ENCODE results near the gene CTNNA2.

CTNNA2 gene

GRCh38 chr2:80281049-80281448 is 768.2 kb downstream of the CTNNA2 start:
- TF ChIP-seq EP300 (IDR thresholded peaks at IDR 0.05; ENCODE audit: borderline replicate concordance) (no peak), NFIC (IDR thresholded peaks at IDR 0.05) (no peak)

- TF ChIP-seq CREB1 (IDR thresholded peaks at IDR 0.05; ENCODE audit: low read depth) (no peak), FOXM1 (IDR thresholded peaks at IDR 0.05; ENCODE audit: borderline replicate concordance, low read depth) (no peak), REST (IDR thresholded peaks at IDR 0.05; ENCODE audit: low read depth) (no peak), CEBPB (IDR thresholded peaks at IDR 0.05) (no peak), EP300 (IDR thresholded peaks at IDR 0.05; ENCODE audit: borderline replicate concordance) (no peak), TCF12 (IDR thresholded peaks at IDR 0.05; ENCODE audit: low read depth) (no peak), EGR1 (IDR thresholded peaks at IDR 0.05) (no peak), TAF1 (IDR thresholded peaks at IDR 0.05; ENCODE audit: low read depth) (no peak)
- TF ChIP-seq, protein P1, sequence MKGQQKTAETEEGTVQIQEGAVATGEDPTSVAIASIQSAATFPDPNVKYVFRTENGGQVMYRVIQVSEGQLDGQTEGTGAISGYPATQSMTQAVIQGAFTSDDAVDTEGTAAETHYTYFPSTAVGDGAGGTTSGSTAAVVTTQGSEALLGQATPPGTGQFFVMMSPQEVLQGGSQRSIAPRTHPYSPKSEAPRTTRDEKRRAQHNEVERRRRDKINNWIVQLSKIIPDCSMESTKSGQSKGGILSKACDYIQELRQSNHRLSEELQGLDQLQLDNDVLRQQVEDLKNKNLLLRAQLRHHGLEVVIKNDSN (IDR thresholded peaks at IDR 0.05) = no peak
Measured at GRCh38 chr2:80288576-80288975, 775.7 kb downstream of the CTNNA2 start.

DNA sequence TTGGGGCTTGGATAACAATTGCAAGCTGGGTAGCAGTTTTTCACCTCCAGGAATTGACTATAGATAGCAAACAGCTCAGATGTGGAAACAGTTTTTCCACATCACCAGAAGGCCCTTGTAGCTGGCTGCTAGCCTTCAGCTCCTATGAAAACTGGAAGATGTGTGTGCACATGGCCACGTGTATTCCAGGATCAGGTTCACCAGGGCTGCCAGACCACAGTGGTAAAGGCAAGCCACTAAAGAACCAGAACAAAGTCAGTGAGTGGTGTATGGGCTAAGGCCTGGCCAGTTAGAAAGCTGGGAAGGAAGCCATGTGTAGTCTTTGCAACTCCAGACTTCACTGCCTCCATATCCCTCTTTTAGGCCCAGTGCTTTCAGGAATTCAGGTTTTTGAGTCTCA is 778.8 kb downstream of the CTNNA2 start:
- TF ChIP-seq YY1 (IDR thresholded peaks at IDR 0.05; ENCODE audit: low read depth) (no peak), EGR1 (IDR thresholded peaks at IDR 0.05) (no peak), CEBPB (IDR thresholded peaks at IDR 0.05) (no peak), MAX (IDR thresholded peaks at IDR 0.05) (no peak), NFIC (IDR thresholded peaks at IDR 0.05) (no peak), FOXM1 (IDR thresholded peaks at IDR 0.05; ENCODE audit: borderline replicate concordance, low read depth) (no peak), EP300 (IDR thresholded peaks at IDR 0.05; ENCODE audit: borderline replicate concordance) (no peak), TEAD4 (IDR thresholded peaks at IDR 0.05) (no peak), CREB1 (IDR thresholded peaks at IDR 0.05; ENCODE audit: low read depth) (no peak), TCF12 (IDR thresholded peaks at IDR 0.05; ENCODE audit: low read depth) (no peak), RAD21 (IDR thresholded peaks at IDR 0.05; ENCODE audit: low read depth) (no peak), TAF1 (IDR thresholded peaks at IDR 0.05; ENCODE audit: low read depth) (no peak)
- TF ChIP-seq, protein P1 (IDR thresholded peaks at IDR 0.05) = no peak

- TF ChIP-seq RAD21 (IDR thresholded peaks at IDR 0.05; ENCODE audit: low read depth) (no peak), TEAD4 (IDR thresholded peaks at IDR 0.05) (no peak), TAF1 (IDR thresholded peaks at IDR 0.05; ENCODE audit: low read depth) (no peak), REST (IDR thresholded peaks at IDR 0.05; ENCODE audit: low read depth) (no peak), CREB1 (IDR thresholded peaks at IDR 0.05; ENCODE audit: low read depth) (no peak), NFIC (IDR thresholded peaks at IDR 0.05) (no peak), TCF12 (IDR thresholded peaks at IDR 0.05; ENCODE audit: low read depth) (no peak), ZBTB7A (IDR thresholded peaks at IDR 0.05; ENCODE audit: low read depth) (no peak), EP300 (IDR thresholded peaks at IDR 0.05; ENCODE audit: borderline replicate concordance) (no peak), MAX (IDR thresholded peaks at IDR 0.05) (no peak), EGR1 (IDR thresholded peaks at IDR 0.05) (no peak), FOXM1 (IDR thresholded peaks at IDR 0.05; ENCODE audit: borderline replicate concordance, low read depth) (no peak), CEBPB (IDR thresholded peaks at IDR 0.05) (no peak), YY1 (IDR thresholded peaks at IDR 0.05; ENCODE audit: low read depth) (no peak)
- TF ChIP-seq, protein P1 (IDR thresholded peaks at IDR 0.05) = no peak
Measured at GRCh38 chr2:80292474-80292873, 779.6 kb downstream of the CTNNA2 start.

GRCh38 chr2:80293039-80293438 is 780.2 kb downstream of the CTNNA2 start:
- no peak for TF ChIP-seq EGR1 (IDR thresholded peaks at IDR 0.05)
- TF ChIP-seq RAD21 (IDR thresholded peaks at IDR 0.05; ENCODE audit: low read depth) = no peak
- no peak for TF ChIP-seq TEAD4 (IDR thresholded peaks at IDR 0.05)
- TF ChIP-seq EP300 (IDR thresholded peaks at IDR 0.05; ENCODE audit: borderline replicate concordance) = no peak
- TF ChIP-seq TAF1 (IDR thresholded peaks at IDR 0.05; ENCODE audit: low read depth) = no peak

GRCh38 chr2:80298954-80299353 is 786.1 kb downstream of the CTNNA2 start:
- TF ChIP-seq EGR1 (IDR thresholded peaks at IDR 0.05) (no peak), CREB1 (IDR thresholded peaks at IDR 0.05; ENCODE audit: low read depth) (no peak)
